Epidermal melanocyte (primary cell): Measurements from ENCODE around the gene DCXR.

Source experiments
- DNase-seq: peaks from one replicate; pipeline ENCODE4 v3.0.0; 2011; ENCODE audit warnings: low spot score; ENCODE audit not compliant: insufficient read length

DCXR gene

DNA sequence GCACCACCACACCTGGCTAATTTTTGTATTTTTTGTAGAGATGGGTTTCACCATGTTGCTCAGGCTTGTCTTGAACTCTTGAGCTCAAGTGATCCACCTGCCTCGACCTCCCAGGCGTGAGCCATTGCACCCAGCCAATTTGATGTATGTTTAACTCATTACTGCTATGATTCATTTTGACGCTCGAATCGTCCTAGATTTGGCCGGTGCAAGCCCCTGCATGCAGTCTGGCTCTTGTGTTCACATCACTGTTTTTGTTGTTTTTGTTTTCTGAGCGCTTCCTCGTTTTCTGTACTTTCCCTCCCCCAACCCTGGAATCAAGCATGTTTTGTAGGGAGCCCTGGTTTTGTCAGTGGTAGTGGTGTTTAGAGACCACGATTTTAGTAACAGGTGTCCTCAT lies 35.9 kb upstream of the DCXR start:
- DNase-seq = no peak

DNA sequence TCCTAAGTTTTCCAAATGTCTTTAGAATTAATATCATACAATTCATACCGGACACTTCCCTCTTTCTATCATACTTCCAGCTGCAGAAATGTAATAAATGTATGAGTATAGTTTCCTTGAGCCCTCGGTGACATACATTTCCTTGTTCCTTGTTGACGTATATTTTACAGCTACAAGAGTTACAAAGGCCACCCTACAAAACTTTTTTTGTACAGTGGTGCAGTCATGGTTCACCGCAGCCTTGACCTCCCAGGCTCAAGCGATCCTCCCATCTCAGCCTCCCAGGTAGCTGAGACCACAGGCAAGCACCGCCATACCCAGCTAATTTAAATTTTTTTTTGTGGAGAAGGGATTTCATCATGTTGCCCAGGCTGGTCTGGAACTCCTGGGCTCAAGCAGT lies 35.3 kb upstream of the DCXR start:
- DNase-seq = no peak

DNA sequence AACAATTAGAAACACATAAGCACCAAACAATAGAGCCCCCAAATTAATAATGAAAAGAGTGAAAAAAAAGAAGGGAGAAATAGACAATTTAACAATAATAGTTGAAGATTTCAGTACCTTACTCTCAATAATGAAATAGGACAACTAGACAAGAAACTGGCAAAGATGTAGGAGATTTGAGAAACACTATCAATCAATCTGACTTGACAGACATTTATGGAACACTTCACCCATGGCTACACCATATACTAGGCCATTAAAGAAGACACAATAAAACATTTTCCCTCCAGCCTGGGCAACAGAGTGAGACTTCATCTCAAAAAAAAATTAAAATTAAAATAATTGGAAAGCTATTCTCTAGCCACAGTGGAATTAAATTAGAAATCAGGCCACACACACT lies 33.1 kb upstream of the DCXR start:
- no peak for DNase-seq

- DNase-seq = peak; percentile 80
These were observed 28.3 kb upstream of the DCXR start, which contains the start of gene DUS1L for GRCh38 chr17:82065638-82066303. Gene DUS1L (minus strand): TSS chr17:82065804. CDS start chr17:82065059, 745 bp downstream.

- no peak for DNase-seq
These were observed 27.7 kb upstream of the DCXR start for GRCh38 chr17:82065193-82065637.

GRCh38 chr17:82064433-82065192 lies 27.1 kb upstream of the DCXR start:
- no peak for DNase-seq

- no peak for DNase-seq
These were observed 26.2 kb upstream of the DCXR start for GRCh38 chr17:82063424-82064415.

DNA sequence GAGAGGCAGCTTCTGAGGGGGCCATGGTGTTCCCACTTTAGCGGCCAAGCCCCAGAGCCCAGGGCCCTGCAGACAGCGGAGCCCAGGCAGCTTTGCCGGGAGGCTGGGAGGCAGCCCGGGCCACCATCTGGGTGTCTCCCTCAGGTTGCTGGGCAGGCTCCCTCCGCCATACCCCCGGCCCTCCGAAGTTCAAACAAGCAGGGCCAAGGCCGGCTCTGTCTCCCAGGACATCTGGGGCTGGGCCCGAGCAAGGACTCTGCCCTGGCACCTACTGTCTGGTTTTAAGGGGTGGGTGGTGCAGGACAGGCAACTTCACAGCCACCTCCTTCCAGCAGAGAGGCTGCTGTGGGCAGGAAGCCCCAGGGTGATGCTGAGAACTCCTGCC lies 25.5 kb upstream of the DCXR start:
- no peak for DNase-seq

GRCh38 chr17:82062076-82062983 lies 24.8 kb upstream of the DCXR start:
- DNase-seq = no peak

DNA sequence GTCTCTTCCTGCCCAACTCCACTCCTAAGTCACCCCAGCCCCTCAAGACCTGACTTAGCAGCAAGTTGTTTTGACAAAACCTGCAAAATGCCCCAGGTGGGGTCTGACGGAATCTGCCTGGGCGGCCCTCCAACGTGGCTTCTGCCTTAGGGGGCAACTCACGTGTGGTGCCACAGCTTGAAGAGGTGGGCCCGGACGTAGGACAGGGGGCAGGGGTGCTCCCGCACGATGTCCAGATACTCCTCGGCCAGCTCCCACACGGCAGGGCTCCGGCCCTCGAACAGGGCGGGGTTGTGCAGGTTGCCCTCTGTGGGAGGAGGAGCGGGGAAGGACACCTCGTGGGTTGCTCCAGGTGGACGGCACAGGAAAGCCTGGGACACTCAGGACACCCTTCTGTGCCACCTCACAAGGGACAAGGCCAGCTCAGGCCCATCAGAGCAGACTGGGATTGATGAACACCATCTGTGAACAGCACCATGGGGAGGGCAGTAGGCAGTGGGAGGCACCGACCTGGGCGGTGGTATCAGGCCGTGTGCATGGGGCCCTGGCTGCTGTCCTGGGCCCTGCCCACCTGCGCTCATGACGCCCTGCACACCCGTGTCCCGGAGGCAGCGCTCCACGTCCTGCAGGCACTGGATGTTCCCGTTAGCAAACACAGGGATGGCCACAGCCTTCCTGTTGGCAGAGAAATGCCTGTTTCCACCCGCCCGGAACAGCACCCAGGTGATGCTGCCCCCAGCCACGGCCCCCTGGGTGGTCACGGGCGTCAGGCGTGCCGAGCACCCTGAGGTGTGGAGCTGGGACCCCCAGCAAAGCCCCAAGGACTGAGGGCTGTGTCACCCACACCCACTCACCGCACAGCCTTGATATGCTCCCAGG lies 23.8 kb upstream of the DCXR start:
- no peak for DNase-seq

- DNase-seq = no peak
These were observed 23.1 kb upstream of the DCXR start for GRCh38 chr17:82060614-82061013.

DNA sequence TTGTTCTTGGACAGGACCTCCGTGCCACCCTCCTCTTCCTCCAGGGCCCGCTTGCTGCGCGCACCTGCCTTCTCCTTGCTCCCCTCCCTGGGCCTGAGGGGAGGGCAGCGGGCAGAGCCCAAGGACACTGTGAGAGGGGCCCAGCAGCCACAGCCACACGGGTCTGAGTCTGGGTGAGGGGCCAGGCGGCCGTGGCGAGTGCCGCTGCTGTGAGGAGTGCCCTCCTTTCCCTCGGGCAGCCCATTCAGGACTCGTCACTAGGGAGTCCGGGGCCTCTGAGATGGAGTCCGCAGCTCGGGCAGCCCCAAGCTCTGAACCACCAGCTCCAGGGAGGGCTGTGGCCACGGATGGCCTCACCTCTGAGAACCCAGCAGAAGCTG lies 22.5 kb upstream of the DCXR start:
- no peak for DNase-seq

DNA sequence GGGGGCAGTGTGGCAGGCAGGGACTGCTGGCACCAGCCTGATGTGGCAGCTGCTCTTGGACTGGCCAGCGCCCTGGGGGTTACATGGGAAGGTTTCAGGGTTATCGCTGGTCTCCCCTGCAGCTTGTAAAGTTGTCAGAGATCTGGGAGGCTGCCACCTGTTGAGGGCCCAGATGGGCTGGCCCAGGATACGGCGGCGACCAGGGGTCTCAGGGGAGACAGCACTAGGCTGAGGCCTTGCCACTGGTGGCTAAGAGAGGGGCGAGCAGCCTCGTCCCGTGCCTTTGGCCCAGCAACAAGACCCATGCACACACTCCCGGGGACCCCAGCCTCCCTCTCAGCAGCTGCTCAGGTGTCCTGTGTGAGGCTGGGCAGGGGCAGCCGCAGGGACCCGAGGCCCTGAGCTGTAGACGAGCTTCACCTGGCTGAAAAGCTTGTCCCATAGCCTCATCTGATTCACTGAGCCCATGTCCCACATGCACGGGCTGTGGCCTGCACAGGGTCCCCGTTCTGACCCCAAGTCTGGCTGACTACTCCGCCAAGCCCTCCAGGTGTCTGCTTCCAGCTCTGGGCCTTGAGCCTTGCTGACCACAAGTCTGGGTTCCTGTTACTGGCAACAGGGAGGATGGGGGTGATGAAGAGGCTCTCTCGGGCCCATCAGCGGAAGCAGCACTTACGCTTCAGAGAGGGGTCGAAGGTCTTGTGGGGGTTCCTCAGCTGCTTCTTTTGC lies 21.9 kb upstream of the DCXR start:
- no peak for DNase-seq

DNA sequence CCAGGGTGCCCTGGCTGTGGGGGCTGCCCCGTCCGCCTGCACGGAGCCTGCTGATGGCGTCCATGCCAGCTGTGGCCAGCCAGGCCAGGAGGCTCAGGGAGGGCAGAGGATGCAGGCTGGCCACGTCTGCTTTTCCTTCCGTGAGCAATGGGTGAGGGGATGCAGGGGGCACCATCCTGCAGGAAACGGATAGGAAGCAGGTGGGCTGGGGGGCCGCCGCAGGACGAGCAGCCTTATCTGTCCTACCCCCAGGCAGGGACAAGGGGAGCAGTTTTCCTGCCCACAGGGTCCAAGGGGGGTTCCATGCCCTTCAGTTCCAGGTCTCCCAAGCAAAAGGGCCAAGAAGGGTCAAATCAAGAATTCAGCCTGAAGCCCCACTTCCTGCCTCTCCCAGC lies 21.4 kb upstream of the DCXR start:
- no peak for DNase-seq

DNA sequence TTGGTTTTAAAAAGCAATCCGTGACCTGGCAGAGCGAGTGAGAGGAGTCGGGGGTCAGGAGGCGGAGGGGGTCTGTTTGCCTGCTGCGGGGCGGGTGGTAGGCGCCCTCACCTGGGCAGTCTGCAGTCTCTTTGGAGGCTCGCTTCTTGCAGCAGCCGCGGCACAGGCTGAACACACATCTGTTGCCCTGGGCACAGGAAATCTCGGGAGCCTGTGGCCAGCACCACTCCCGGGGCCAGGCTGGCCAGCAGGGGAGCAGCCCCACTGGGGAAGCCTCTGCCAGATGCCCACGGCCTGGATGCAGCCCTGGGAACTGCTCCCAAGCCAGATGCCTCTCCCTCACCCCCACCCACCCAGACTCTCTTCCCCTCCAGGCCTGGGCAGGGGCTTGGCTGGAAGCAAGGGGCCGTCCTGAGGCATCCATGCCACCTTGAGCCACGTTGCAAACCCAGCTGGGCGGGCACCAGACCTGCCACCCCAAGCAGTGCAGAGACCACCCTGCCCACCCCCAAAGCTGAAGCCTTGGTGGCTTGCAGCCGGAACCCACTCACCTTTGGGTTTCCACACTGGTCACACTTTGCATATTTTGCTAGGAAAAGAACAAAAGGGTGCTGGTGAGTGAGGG lies 20.8 kb upstream of the DCXR start:
- no peak for DNase-seq

- no peak for DNase-seq
These were observed 19.5 kb upstream of the DCXR start for GRCh38 chr17:82056729-82057621.

DNA sequence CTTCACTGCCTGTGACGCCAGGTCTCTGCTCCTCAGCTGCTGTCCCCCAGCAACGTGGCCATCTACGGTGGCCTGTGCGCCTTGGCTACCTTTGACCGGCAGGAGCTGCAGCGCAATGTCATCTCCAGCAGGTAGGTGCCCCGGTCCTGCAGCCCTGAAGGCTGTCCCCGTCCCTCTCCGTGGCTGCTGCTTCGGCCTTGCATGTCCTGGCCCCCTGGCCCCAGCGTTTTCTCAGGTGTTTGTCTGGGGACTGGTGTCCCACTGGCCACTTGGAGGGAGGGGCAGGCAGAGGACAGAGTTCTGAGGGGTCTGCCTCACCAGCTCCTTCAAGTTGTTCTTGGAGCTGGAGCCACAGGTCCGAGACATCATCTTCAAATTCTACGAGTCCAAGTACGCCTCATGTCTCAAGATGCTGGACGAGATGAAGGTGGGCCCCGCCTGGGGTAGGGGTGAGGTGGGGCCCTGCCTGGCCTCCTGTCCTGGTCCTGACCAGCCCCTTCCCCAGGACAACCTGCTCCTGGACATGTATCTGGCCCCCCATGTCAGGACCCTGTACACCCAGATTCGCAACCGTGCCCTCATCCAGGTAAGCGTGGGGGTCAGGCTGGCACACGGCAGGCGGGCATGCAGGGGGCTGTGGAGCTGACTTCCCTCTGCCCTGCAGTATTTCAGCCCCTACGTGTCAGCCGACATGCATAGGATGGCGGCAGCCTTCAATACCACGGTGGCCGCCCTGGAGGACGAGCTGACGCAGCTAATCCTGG lies 18.6 kb upstream of the DCXR start:
- no peak for DNase-seq
